Amniotic epithelial cell (primary cell): Measurements from ENCODE around the gene AKR7A2.
"Not testable (repeated sequence)": the region's sequence is repeated elsewhere in the genome, so short reads cannot be mapped to it uniquely, and the experiment has no call there.

Experiments
- DNase-seq: peaks from one replicate; pipeline ENCODE4 v3.0.0-alpha.2; 2010; ENCODE audit warnings: low read depth

Gene AKR7A2

GRCh38 chr1:19306941-19307340, 5.0 kb downstream of the AKR7A2 start:
- no peak for DNase-seq

DNA sequence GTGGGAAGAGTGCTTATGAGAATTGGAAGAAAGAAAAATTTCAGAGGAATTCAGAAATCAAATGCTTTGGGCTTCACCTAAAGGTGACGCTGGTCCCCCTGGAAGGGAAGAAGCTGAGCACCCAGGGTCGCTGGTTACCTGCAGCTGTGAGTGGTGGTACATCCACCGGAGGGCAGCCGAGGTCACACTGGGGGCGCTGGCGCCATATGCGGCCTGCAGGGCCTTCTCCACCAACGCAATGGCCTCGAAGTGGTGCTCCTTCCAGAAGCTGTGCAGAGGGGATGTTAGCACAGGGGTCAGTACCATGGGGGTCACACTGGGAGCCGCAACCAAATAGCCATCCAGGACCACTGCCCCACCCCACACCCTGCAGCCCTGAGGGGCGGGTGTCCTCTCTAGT, 6.1 kb downstream of the AKR7A2 start:
- no peak for DNase-seq

DNA sequence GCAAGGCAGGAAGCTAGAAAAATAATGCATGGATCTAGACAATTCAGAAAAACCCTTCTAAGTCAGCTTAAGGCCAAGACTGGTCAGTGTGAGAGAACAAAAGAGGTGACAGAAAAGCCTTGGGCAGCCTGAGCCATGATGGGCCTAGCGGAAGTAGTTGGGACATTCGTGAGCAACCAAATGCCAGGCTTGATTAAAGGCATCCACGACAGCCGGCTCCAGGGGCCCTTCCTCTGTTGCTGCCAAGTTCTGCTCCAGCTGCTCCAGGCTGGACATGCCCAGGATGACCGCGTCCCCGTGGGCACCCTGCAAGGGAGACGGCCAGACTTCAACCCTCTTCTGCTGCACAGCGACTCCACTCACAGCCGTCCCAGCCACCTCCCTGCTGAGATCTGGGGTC, 7.9 kb downstream of the AKR7A2 start:
- not testable (repeated sequence) for DNase-seq

GRCh38 chr1:19300211-19300610, 11.7 kb downstream of the AKR7A2 start:
- no peak for DNase-seq

DNA sequence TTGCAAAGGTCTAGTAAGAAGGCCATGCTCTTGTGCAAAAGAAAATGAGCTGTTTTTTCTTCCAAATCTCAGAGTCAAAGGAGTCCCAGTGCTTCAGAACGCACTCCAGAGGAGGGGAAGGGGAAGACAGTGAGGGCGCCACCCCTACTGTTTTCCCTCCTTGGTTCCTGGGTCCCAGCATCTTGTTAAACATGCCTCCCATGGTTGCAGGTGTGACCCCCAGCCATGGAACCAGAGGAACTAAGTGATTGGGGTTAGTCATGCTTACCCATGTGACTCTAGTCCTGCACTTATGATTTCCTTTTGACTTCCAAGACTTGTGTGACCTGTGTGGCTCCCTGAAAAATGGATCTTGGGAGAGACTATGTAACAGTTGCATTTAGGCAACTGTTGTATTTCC, 17.3 kb downstream of the AKR7A2 start:
- no peak for DNase-seq

- no peak for DNase-seq
These were observed 22.7 kb downstream of the AKR7A2 start for GRCh38 chr1:19289244-19289643.

- DNase-seq: not testable (repeated sequence)
These were observed 23.4 kb downstream of the AKR7A2 start, which contains the start of gene AKR7A3 for GRCh38 chr1:19288324-19289241. AKR7A3 (minus strand) TSS chr1:19288770; CDS start chr1:19288709, 61 bp downstream.

GRCh38 chr1:19287436-19288185, 24.3 kb downstream of the AKR7A2 start:
- DNase-seq: no peak

- not testable (repeated sequence) for DNase-seq
These were observed 26.1 kb downstream of the AKR7A2 start for GRCh38 chr1:19285807-19286206.

GRCh38 chr1:19285366-19285765, 26.6 kb downstream of the AKR7A2 start:
- not testable (repeated sequence) for DNase-seq

DNA sequence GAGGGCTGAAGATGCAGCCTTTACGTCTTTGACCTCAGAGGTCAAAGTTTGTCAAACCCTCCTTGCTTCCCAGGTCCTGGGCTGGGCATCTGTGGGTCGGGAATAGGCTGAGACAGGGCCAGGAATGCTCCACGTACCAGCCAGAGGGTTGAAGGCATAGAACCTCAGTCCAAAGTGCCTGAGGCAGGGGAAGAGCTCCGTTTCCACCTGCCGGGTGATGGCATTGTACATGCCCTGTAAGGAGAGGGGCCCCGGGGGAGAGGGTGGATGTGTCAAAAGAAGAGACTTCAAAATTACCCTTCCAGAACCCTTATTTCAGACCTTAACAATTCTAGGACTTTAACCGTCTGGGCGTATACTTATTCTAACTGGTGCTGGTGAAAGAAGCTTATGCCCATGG, 27.1 kb downstream of the AKR7A2 start:
- DNase-seq: no peak

GRCh38 chr1:19283891-19284290, 28.1 kb downstream of the AKR7A2 start:
- DNase-seq: no peak

GRCh38 chr1:19274636-19275035, 37.3 kb downstream of the AKR7A2 start:
- no peak for DNase-seq

GRCh38 chr1:19273844-19274531, 38.0 kb downstream of the AKR7A2 start:
- DNase-seq: not testable (repeated sequence)

DNA sequence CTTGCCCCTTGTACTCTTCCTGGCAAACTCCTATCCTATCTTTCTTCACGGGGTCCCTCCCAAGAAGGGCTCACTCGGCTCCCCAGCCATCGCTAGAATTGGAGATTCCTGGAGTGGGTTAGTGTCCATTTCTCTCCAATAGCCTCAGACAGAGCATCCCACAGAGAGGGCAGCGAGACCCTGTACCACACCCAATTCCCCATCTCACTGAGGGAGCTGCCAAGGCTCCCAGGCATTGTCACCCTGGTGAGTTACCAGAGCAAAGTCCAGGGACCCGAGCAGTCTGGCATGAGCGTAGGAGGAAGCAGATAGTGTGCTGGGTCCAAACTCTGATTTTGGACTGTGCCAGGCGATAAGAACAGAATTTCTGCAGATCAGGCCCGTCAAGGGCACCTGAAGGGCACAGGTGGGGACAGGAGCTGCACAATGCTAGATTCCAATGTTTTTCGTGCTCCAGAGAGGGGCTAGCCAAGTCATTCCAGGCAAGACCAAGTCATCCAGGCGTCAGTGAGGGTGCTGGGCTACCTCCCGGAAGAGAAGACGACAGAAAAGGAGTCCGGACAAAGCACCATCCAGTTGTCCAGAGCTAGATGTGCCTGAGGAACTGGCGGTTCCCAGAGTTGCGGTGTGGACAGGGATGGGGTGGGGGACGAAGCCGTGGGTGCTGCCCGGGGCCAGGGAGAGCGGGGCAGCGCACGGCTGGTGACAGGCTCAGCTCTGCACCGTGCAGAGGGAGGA, 38.7 kb downstream of the AKR7A2 start:
- DNase-seq: no peak

GRCh38 chr1:19272064-19272463, 39.9 kb downstream of the AKR7A2 start:
- no peak for DNase-seq

DNA sequence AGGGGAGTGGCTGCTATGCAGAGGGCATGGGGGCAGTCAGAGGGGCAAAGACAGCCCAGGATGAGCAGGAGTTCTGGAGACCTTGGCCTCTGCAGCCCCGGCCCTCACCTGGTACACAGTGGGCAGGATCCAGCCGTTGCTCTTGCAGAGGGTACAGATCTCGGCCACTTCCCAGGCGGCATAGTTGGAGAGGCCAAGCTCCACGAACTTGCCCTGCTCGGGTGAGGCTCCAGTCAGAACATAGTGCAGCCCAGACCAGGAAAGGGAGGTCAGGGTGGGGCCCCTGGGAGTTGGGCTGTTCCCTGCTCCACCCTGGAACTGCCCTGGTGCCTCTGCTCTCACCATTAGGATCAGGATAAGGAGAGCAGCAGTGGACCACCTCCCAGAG, 41.6 kb downstream of the AKR7A2 start:
- not testable (repeated sequence) for DNase-seq

DNA sequence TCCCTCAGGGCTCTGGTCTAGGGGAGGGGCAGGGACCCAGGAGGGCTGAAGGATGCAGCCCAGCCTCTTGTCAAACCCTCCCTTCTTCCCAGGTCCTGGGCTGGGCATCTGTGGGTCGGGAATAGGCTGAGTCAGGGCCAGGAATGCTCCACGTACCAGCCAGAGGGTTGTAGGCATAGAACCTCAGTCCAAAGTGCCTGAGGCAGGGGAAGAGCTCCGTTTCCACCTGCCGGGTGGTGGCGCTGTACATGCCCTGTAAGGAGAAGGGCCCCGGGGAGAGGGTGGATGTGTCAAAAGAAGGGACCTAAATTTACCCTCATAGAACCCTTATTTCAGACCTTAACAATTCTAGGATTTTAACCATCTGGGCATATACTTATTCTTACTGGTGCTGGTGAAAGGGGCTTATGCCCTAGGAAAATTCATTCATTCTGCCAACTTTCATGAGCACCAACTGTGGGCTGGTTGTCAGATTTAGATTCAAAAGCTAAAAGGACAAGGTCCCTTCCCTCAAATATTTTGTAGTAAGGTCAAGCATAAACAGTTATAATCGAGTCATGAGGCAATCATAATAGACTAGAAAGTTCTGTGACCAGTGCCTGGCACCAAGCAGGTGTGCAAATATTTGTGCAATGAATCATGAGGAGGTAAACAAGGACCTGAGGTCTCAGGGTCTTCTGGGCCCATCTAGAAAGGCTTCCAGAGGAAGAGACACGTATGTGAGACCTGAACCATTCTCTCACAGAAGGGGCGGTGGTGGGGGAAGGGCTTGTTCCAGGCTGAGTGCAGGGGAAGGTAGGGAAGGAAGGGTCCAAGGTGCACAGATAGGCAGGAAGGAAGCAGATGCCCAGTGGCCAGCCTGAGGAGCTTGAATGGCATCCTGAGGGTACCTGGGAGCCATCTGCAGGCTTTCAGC, 42.3 kb downstream of the AKR7A2 start:
- DNase-seq: not testable (repeated sequence)

- DNase-seq: no peak
These were observed 43.5 kb downstream of the AKR7A2 start for GRCh38 chr1:19268445-19268844.

DNA sequence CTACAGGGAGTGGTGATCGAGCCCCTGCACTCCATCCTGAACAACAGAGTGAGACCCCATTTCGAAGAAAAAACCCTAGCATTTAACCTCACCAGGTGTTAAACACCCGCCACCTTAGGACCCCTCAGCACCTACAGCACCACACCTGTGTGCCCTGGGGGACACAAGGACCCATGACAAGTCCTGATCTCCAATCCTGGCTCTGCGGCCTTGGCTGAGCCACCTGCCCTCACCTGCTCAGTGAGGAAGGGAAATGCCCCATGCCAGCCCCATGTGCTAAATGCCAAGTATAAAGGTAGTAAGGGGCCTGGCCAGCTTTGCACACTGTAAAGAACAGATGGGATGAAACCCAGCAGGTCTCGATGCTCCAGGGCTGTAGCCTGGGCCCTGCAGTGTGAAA, 49.2 kb downstream of the AKR7A2 start:
- no peak for DNase-seq

DNA sequence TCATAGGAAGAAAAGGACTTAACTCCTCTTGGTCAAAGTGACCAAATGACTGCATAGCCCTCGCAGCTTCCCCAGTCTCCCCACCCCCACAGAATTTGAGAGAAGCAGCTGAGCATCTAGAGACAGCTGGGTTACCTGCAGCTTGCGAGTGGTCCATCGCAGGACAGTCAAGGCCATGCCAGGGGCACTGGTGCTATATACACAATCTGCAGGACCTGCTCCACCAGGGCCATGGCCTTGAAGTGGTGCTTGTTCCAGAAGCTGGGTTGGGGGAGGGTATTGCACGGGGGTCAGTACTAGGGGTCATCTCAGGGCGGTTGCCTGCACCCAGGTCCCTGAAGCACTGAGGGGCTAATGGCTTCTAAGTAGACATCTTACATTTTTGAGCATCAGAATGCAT, 49.9 kb downstream of the AKR7A2 start:
- DNase-seq: no peak
